K562 (cell line): ENCODE measurements around the gene B2M.

Experiments used
- ATF3 ChIP-seq, 2 experiments: fragments of 450-650 bp in 1 of 2; sonication (generic) in 1 of 2; formaldehyde crosslinking in 1 of 2; IDR thresholded peaks in 1 of 2; conservative IDR thresholded peaks in 1 of 2; 2 replicates each; pipeline versions ENCODE4 v1.6.1 to v1.8.1; 2016 to 2023; ENCODE audit warnings: mild to moderate bottlenecking in 2 of 2, moderate library complexity in 2 of 2, inconsistent platforms in 1 of 2, missing genetic modification reagents in 1 of 2
- ATF4 ChIP-seq: fragments of 450-650 bp; formaldehyde crosslinking; IDR thresholded peaks from 2 replicates; pipeline ENCODE4 v1.4.0; 2022; ENCODE audit warnings: mild to moderate bottlenecking, moderate library complexity
- CREBBP ChIP-seq: IDR thresholded peaks from one replicate; pipeline ENCODE4 v1.6.1; 2012; ENCODE audit warnings: low read depth, mild to moderate bottlenecking, control low read depth, inconsistent platforms, low read length
- CXXC5 ChIP-seq: fragments of 250-450 bp; sonication (Bioruptor Pico); IDR thresholded peaks from 2 replicates; pipeline ENCODE4 v1.8.0; 2022; ENCODE audit warnings: inconsistent platforms, mild to moderate bottlenecking, moderate library complexity
- FOXP4 ChIP-seq: sonication (generic); formaldehyde crosslinking; IDR thresholded peaks from 2 replicates; pipeline ENCODE4 v1.8.0; 2022; ENCODE audit warnings: mild to moderate bottlenecking, missing genetic modification reagents, borderline replicate concordance
- HOMEZ ChIP-seq: fragments of 250-450 bp; sonication (Bioruptor Pico); IDR thresholded peaks from 2 replicates; pipeline ENCODE4 v1.4.0; 2020; ENCODE audit warnings: mild to moderate bottlenecking, moderate library complexity
- IRF2 ChIP-seq: sonication (generic); formaldehyde crosslinking; IDR thresholded peaks from 2 replicates; pipeline ENCODE4 v1.8.1; 2022; ENCODE audit warnings: mild to moderate bottlenecking, missing genetic modification reagents
- POLR2AphosphoS5 ChIP-seq: IDR thresholded peaks from 2 replicates; pipeline ENCODE4 v1.6.1; 2011; ENCODE audit warnings: mild to moderate bottlenecking, low read depth, low read length, moderate library complexity; ENCODE audit not compliant: control insufficient read depth, insufficient read depth
- TAF1 ChIP-seq: IDR thresholded peaks from 2 replicates; pipeline ENCODE4 v1.6.1; 2011; ENCODE audit warnings: mild to moderate bottlenecking, low read length, moderate library complexity; ENCODE audit not compliant: insufficient read depth, control insufficient read depth, severe bottlenecking; ENCODE audit errors: extremely low read depth
- ZNF232 ChIP-seq: sonication (generic); formaldehyde crosslinking; IDR thresholded peaks from 2 replicates; pipeline ENCODE4 v1.8.0; 2022; ENCODE audit warnings: mild to moderate bottlenecking, missing genetic modification reagents

- TF ChIP-seq ATF4 = no peak
- no peak for TF ChIP-seq ZNF232 (CRISPR knock-in tag)
- no peak for TF ChIP-seq HOMEZ
- TF ChIP-seq CREBBP = no peak
- TF ChIP-seq IRF2 (CRISPR knock-in tag) = no peak
- TF ChIP-seq ATF3 (IDR thresholded peaks at IDR 0.05) = no peak
- no peak for TF ChIP-seq ATF3 (CRISPR knock-in tag; conservative IDR thresholded peaks at IDR 0.05)
- no peak for TF ChIP-seq POLR2AphosphoS5
- no peak for TF ChIP-seq FOXP4 (CRISPR knock-in tag)
- TF ChIP-seq CXXC5 (CRISPR knock-in tag) = no peak
- no peak for TF ChIP-seq TAF1
Observed at GRCh38 chr15:44668921-44669320, 42.4 kb upstream of the B2M start.
